ENCODE measurements around the gene ARNT2. TPM values are rescaled to one million over a fixed set of nuclear protein-coding genes. Genes with fewer than 3 reads are reported as not detected.

The ARNT2 gene
- total RNA-seq, 1 experiment from 2014 or later, result 3.6 TPM

DNA sequence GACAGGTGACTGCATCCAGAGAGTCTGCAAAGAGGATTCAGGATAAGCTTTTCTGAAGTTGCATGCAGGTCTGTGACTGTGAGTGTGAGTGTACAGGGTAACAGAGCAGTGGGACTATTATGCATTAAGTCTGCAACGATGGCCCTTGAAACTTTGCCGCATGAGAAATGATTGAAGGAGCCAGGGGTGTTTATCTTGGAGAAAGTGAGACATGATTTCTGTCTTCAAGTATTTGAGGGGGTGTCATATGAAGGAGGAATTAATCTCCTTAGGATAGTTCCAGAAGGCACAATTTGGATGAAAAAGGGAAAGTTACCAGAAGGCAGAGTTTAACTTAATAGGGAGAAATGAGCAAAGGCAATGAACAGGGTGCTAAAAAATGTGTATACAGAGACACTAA, 119.6 kb downstream of the ARNT2 start:
- no peak for DNase-seq
- TF ChIP-seq, protein P1, sequence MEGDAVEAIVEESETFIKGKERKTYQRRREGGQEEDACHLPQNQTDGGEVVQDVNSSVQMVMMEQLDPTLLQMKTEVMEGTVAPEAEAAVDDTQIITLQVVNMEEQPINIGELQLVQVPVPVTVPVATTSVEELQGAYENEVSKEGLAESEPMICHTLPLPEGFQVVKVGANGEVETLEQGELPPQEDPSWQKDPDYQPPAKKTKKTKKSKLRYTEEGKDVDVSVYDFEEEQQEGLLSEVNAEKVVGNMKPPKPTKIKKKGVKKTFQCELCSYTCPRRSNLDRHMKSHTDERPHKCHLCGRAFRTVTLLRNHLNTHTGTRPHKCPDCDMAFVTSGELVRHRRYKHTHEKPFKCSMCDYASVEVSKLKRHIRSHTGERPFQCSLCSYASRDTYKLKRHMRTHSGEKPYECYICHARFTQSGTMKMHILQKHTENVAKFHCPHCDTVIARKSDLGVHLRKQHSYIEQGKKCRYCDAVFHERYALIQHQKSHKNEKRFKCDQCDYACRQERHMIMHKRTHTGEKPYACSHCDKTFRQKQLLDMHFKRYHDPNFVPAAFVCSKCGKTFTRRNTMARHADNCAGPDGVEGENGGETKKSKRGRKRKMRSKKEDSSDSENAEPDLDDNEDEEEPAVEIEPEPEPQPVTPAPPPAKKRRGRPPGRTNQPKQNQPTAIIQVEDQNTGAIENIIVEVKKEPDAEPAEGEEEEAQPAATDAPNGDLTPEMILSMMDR (IDR thresholded peaks at IDR 0.05; ENCODE audit: unreplicated experiment), result no peak
- intact Hi-C loops (cut with micrococcal nuclease; ENCODE audit: unreplicated experiment), result no loop called here
- Mint-ChIP-seq H3K4me3 (ENCODE audit: low read depth, unreplicated experiment) (no peak overlapping the region), H3K27ac (ENCODE audit: unreplicated experiment) (no peak overlapping the region), H3K36me3 (ENCODE audit: insufficient read depth, unreplicated experiment) (no peaks in the 10 kb centered on the region), H3K4me1 (ENCODE audit: low read depth, unreplicated experiment) (no peaks in the 10 kb centered on the region), H3K9me3 (ENCODE audit: low read depth, unreplicated experiment) (no peaks in the 10 kb centered on the region), H3K27me3 (ENCODE audit: unreplicated experiment) (peaks cover 23% of the 10 kb centered on the region)
- CTCF ChIA-PET, result no interaction called here
- BruUV-seq (replicated peaks), result no TSS peak

DNA sequence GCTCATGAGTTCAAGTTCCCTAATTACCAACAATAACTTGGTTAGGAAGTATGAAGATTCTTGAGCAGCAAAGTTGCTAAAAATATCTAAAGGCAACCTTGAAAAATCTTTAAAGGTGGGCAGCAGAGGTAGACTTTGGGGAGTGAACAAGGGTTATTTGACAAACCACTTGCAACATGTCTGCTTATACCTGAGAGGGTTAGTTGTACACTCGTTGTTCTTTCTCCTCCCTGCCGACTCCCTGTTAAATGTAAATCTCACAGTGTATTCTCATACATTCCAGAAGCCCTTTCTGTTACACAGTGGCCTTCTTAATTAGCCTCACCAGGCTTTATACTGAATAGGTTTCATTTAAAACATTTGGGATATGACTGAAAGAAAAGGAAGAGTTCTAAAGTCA, 121.7 kb downstream of the ARNT2 start:
- no peak for DNase-seq
- no peaks in the 10 kb centered on the region for H3K9me3 Mint-ChIP-seq (ENCODE audit: low read depth, unreplicated experiment)
- TF ChIP-seq, protein P1 (IDR thresholded peaks at IDR 0.05; ENCODE audit: unreplicated experiment), result no peak
- no peaks in the 10 kb centered on the region for H3K36me3 Mint-ChIP-seq (ENCODE audit: insufficient read depth, unreplicated experiment)
- intact Hi-C loops (cut with micrococcal nuclease; ENCODE audit: unreplicated experiment), result no loop called here
- no peak overlapping the region for H3K27ac Mint-ChIP-seq (ENCODE audit: unreplicated experiment)
- H3K4me1 Mint-ChIP-seq (ENCODE audit: low read depth, unreplicated experiment), result no peaks in the 10 kb centered on the region
- no peak overlapping the region for H3K4me3 Mint-ChIP-seq (ENCODE audit: low read depth, unreplicated experiment)
- H3K27me3 Mint-ChIP-seq (ENCODE audit: unreplicated experiment), result peaks cover 43% of the 10 kb centered on the region
- CTCF ChIA-PET, result no interaction called here
- no TSS peak for BruUV-seq (replicated peaks)

DNA sequence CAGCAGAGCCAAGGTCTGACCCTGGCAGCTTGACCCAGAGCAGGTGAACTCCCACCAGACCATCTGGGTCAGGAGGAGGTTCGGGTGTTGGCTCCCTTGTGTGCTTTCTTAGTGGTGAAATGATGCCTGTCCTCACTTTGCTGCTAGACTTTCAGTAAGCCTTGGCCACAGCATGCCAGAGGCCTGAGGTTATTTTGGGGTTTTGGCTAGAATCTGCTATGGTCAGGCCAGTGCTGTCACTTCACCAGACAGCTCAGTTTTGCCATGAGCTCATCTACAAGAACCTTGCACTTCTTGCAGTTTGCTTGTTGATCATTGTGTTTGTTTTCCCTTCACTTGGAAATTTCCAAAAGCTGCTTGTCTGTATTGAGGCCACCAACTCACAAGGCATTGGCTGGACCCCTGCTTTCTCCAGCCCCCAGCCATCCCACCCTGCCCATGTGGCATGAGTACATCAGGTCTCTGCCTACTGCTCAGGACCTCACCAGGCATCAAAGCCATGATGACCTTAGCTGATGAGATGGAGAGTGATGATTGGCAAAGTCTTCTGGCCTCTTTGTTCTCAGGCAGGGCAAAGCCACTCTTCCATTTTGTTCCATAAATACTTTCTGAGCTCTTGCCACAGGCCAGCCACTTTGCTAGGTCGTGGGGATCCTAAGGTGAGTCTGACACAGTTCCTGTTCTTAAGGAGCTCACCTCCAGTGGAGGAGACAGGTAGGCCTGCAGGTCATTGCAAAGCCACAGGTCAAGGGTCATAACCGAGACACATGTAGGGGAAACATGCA, 122.6 kb downstream of the ARNT2 start:
- no peak overlapping the region for H3K4me3 Mint-ChIP-seq (ENCODE audit: low read depth, unreplicated experiment)
- intact Hi-C loops (cut with micrococcal nuclease; ENCODE audit: unreplicated experiment), result no loop called here
- no peaks in the 10 kb centered on the region for H3K4me1 Mint-ChIP-seq (ENCODE audit: low read depth, unreplicated experiment)
- TF ChIP-seq, protein P1 (IDR thresholded peaks at IDR 0.05; ENCODE audit: unreplicated experiment), result no peak
- DNase-seq, result no peak
- H3K27ac Mint-ChIP-seq (ENCODE audit: unreplicated experiment), result no peak overlapping the region
- no TSS peak for BruUV-seq (replicated peaks)
- CTCF ChIA-PET, result interaction anchor here (0.9 kb wide), 1 partner anchor 14 kb away, joined by 3 read pairs; no protein-coding TSS in a partner anchor
- H3K27me3 Mint-ChIP-seq (ENCODE audit: unreplicated experiment), result peaks cover 43% of the 10 kb centered on the region
- no peaks in the 10 kb centered on the region for H3K9me3 Mint-ChIP-seq (ENCODE audit: low read depth, unreplicated experiment)
- no peaks in the 10 kb centered on the region for H3K36me3 Mint-ChIP-seq (ENCODE audit: insufficient read depth, unreplicated experiment)

DNA sequence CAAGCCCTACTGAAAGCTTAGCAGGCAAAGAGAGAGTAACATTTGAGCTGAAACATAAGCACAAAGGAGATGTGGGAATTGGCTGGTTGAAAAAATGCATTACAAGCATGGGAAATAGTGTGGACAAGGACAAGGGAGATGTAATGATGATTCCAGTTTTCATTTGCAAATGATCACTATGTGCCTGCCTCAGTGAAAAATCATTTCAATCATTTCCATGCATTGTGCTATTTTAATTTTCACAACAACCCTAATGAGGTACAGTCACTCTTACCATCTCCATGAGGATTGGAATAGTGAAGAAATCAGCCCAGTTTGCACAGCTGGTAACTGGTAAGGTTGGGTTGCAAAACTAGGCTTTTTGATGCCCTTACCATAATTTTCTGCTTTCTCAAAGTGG, 123.2 kb downstream of the ARNT2 start:
- Mint-ChIP-seq H3K4me1 (ENCODE audit: low read depth, unreplicated experiment) (no peaks in the 10 kb centered on the region), H3K9me3 (ENCODE audit: low read depth, unreplicated experiment) (no peaks in the 10 kb centered on the region), H3K27ac (ENCODE audit: unreplicated experiment) (no peak overlapping the region), H3K27me3 (ENCODE audit: unreplicated experiment) (peaks cover 47% of the 10 kb centered on the region), H3K36me3 (ENCODE audit: insufficient read depth, unreplicated experiment) (no peaks in the 10 kb centered on the region), H3K4me3 (ENCODE audit: low read depth, unreplicated experiment) (no peak overlapping the region)
- intact Hi-C loops (cut with micrococcal nuclease; ENCODE audit: unreplicated experiment), result no loop called here
- DNase-seq, result no peak
- no TSS peak for BruUV-seq (replicated peaks)
- CTCF ChIA-PET, result interaction anchor here (0.9 kb wide), 1 partner anchor 15 kb away, joined by 3 read pairs; no protein-coding TSS in a partner anchor
- TF ChIP-seq, protein P1 (IDR thresholded peaks at IDR 0.05; ENCODE audit: unreplicated experiment), result no peak

Measured in Calu3 (cell line).